AG09319 (cell line): ENCODE measurements around the gene TUBGCP6.

Source experiments
- DNase-seq: peaks from one replicate; pipeline ENCODE4 v3.0.0-alpha.2; 2010; ENCODE audit warnings: low read depth; ENCODE audit errors: extremely low read depth
- CTCF ChIP-seq: IDR thresholded peaks from 2 replicates; pipeline ENCODE4 v1.5.1; 2011; ENCODE audit warnings: low read depth, mild to moderate bottlenecking, inconsistent platforms, low read length, moderate library complexity

Gene TUBGCP6

GRCh38 chr22:50251477-50252081 lies 6.8 kb upstream of the TUBGCP6 start:
- no peak for TF ChIP-seq CTCF
- no peak for DNase-seq

GRCh38 chr22:50250555-50251476 lies 6.0 kb upstream of the TUBGCP6 start, which contains the start of gene HDAC10:
HDAC10 (minus strand) TSS chr22:50251265; CDS start chr22:50251032, 233 bp downstream.
- TF ChIP-seq CTCF: no peak
- DNase-seq: no peak

GRCh38 chr22:50250249-50250554 lies 5.4 kb upstream of the TUBGCP6 start:
- DNase-seq: no peak
- no peak for TF ChIP-seq CTCF

- TF ChIP-seq CTCF: no peak
- DNase-seq: no peak
Observed at GRCh38 chr22:50249341-50250248, 4.8 kb upstream of the TUBGCP6 start.

GRCh38 chr22:50248196-50249081 lies 3.6 kb upstream of the TUBGCP6 start:
- TF ChIP-seq CTCF: no peak
- DNase-seq: no peak

GRCh38 chr22:50247748-50248147 lies 2.9 kb upstream of the TUBGCP6 start:
- no peak for TF ChIP-seq CTCF
- DNase-seq: no peak
